PC-9 (cell line): ENCODE measurements around the gene FBF1. TPM values are rescaled to one million over a fixed set of nuclear protein-coding genes. Genes with fewer than 3 reads are reported as not detected.

Source experiments
- Bru-seq: library from RNA; stranded (reverse); fragments of 400-500 nt; gene quantifications from one replicate; lab custom pipeline; 2021; lab: Mats Ljungman, UMichigan
- BruChase-seq, 2 experiments: library from RNA; stranded (reverse); fragments of 400-500 nt; gene quantifications; one replicate each; lab custom pipeline; 2021; lab: Mats Ljungman, UMichigan
- BruUV-seq: library from RNA; stranded (reverse); fragments of 400-500 nt; replicated peaks from 2 replicates; lab custom pipeline; 2021; lab: Mats Ljungman, UMichigan
- CTCF ChIA-PET: fragments of 300-600 bp; sonication (Branson Sonifier 250); formaldehyde crosslinking; loops from one replicate; lab custom pipeline; 2022; ENCODE audit warnings: antibody characterized with exemption; lab: Charles Lee
- POLR2A ChIA-PET: fragments of 300-600 bp; sonication (Branson Sonifier 250); formaldehyde crosslinking; loops from one replicate; lab custom pipeline; 2022; ENCODE audit warnings: antibody characterized with exemption; ENCODE audit not compliant: unreplicated experiment; lab: Charles Lee
- DNase-seq, 2 experiments: peaks; one replicate each; pipeline versions ENCODE4 v3.0.0 to v3.0.0-alpha.2; 2015 to 2022; ENCODE audit warnings: mixed read lengths in 1 of 2
- H2AFZ ChIP-seq: fragments of 200-600 bp; sonication (generic); 2 replicates; pipeline ENCODE4 v1.8.1; 2017; ENCODE audit warnings: antibody characterized with exemption
- H3F3A ChIP-seq: fragments of 200-600 bp; sonication (generic); 2 replicates; pipeline ENCODE4 v1.8.1; 2017; ENCODE audit warnings: antibody characterized with exemption, mild to moderate bottlenecking, low read depth; ENCODE audit not compliant: insufficient read depth
- H3K27ac ChIP-seq: fragments of 200-600 bp; sonication (generic); 2 replicates; pipeline ENCODE4 v1.6.1; 2016; ENCODE audit warnings: mixed run types
- H3K27me3 ChIP-seq: fragments of 200-600 bp; sonication (generic); 2 replicates; pipeline ENCODE4 v1.6.1; 2016; ENCODE audit warnings: low read depth, mixed run types; ENCODE audit not compliant: insufficient read depth
- H3K36me3 ChIP-seq: fragments of 200-600 bp; sonication (generic); 2 replicates; pipeline ENCODE4 v1.6.1; 2016; ENCODE audit warnings: low read depth, mixed run types
- H3K4me1 ChIP-seq: fragments of 200-600 bp; sonication (generic); replicated peaks from 2 replicates; pipeline ENCODE4 v1.6.1; 2016; ENCODE audit warnings: mixed run types; ENCODE audit not compliant: insufficient read depth
- H3K4me2 ChIP-seq: fragments of 200-600 bp; sonication (generic); 2 replicates; pipeline ENCODE4 v1.6.1; 2017; ENCODE audit warnings: mixed run types
- H3K4me3 ChIP-seq: fragments of 200-600 bp; sonication (generic); 2 replicates; pipeline ENCODE4 v1.6.1; 2016; ENCODE audit warnings: mixed run types
- H3K79me2 ChIP-seq: fragments of 200-600 bp; sonication (generic); 2 replicates; pipeline ENCODE4 v1.6.1; 2017; ENCODE audit warnings: low read depth, mixed run types
- H3K9me2 ChIP-seq: fragments of 200-600 bp; sonication (generic); 2 replicates; pipeline ENCODE4 v1.8.1; 2017; ENCODE audit warnings: mild to moderate bottlenecking; ENCODE audit not compliant: insufficient read depth
- H3K9me3 ChIP-seq: fragments of 200-600 bp; sonication (generic); 2 replicates; pipeline ENCODE4 v1.8.1; 2016; ENCODE audit warnings: low read depth; ENCODE audit not compliant: insufficient read depth
- H4K20me1 ChIP-seq: fragments of 200-600 bp; sonication (generic); 2 replicates; pipeline ENCODE4 v1.8.1; 2017; ENCODE audit not compliant: insufficient read depth
- EZH2 ChIP-seq: fragments of 200-600 bp; sonication (generic); IDR thresholded peaks from 2 replicates; pipeline ENCODE4 v1.8.0; 2017; ENCODE audit warnings: antibody characterized with exemption, low read depth
- intact Hi-C: fragments of 100-400 bp; cut with micrococcal nuclease; formaldehyde crosslinking; loops from one replicate; pipeline ENCODE4 v1.10.0; 2022; ENCODE audit not compliant: unreplicated experiment
- long read RNA-seq: library from polyadenylated mRNA; stranded (forward); transcript quantifications from one replicate; pipeline ENCODE4 v2.0.0, GENCODE V29; 2022
- total RNA-seq: library from RNA; stranded (reverse); gene quantifications from 2 replicates; pipeline ENCODE4 v1.2.3, GENCODE V29; 2021
- TF ChIP-seq, protein P1 (sequence below): fragments of 200-600 bp; sonication (generic); conservative IDR thresholded peaks from 2 replicates; pipeline ENCODE4 v1.6.1; 2017; ENCODE audit warnings: mixed run types, antibody characterized with exemption, mild to moderate bottlenecking, moderate library complexity

Gene FBF1, protein sequence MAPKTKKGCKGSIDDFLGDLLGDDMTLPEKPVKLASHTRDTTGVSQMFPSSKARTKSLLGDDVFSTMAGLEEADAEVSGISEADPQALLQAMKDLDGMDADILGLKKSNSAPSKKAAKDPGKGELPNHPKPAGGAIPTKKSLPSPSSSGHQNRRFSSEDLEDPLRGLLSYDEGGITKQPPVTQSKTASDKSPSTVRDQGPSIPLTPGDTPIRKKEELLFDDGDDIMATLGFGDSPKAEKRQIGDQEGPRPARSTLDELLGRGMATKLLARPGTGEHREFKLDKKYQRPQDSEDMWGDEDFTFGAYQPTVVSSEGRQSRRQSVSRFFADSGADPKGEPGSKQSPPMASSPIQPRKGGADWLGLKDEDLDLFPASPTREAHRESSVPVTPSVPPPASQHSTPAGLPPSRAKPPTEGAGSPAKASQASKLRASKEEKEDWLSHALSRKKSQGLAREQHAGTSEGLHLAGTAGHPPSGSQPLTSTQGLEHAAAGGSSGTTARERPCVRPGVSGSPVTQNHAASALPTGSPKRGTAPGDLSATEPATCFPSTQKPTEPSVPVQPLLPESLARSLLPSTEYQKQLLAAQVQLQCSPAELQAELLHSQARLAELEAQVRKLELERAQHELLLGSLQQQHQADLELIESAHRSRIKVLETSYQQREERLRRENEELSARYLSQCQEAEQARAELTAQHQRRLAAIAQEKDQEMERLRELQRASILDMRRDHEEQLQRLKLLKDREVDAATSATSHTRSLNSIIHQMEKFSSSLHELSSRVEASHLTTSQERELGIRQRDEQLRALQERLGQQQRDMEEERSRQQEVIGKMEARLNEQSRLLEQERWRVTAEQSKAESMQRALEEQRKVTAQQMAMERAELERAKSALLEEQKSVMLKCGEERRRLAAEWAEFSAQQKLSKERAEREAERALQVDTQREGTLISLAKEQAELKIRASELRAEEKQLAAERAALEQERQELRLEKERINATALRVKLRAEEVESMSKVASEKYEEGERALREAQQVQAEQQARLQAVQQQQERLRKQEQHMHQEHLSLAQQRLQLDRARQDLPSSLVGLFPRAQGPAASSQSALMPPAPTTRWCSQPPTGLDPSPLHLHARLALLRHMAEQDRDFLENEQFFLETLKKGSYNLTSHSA
- total RNA-seq (22.5 and 28.7 TPM in 2 replicates), Bru-seq, nascent RNA (percentile 49 among the genes with signal in this experiment), BruChase-seq, experiment 1, labeled RNA remaining after a 2-hour chase (percentile 52 among the genes with signal in this experiment), BruChase-seq, experiment 2, labeled RNA remaining after a 6-hour chase (percentile 56 among the genes with signal in this experiment)
- long read RNA-seq, partial matches to known transcripts = 2 of 9 reads
- long read RNA-seq, other reads (novel, unspliced or antisense) = 6 of 9 reads

DNA sequence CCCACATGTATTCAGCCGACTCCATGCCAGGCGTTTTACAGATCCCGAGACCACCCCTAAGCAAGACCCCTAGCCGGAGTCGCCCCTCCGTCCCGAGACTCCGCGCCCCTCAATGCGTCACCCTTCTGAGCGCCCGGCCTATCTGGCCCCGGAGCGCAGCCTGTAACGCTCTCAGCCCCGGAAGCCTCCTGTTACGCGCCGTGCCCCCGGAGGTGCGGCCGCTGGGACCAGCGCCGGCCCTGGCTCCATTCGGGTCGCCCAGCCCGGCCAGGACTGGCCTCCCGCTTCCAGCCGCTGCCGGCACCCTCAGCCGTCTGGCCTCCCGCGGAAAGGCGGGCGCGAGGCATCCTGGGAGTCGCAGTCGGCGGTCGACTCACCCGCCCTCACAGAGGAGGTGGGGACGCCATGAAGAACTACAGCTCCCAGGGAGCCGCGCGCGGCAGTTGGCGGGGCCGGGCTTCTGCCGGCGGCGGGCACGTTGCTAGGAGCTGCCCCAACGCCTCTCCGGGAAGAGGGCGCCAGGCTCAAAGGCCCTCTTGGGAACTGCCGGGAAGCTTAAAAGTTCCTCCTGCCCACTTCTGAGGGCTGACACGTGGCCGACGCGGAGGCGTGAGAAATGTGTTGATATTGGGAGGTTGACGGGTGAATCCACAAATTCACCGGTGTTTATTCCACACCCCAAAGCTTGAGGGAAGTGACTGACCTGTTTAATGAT, at the start of gene FBF1:
Gene FBF1 (minus strand): TSS at position 316 of the 715 bp plus-strand sequence. CDS start 2,893 bp downstream, outside the sequence.
- intact Hi-C loops = loop anchor here (2.0 kb wide), 1 partner anchor 42 kb away; no protein-coding TSS in a partner anchor
- POLR2A ChIA-PET = interaction anchor here (0.5 to 1.2 kb wide), 3 partner anchors 30 to 164 kb away, joined by 4 to 10 read pairs (median 6); no protein-coding TSS in a partner anchor

DNA sequence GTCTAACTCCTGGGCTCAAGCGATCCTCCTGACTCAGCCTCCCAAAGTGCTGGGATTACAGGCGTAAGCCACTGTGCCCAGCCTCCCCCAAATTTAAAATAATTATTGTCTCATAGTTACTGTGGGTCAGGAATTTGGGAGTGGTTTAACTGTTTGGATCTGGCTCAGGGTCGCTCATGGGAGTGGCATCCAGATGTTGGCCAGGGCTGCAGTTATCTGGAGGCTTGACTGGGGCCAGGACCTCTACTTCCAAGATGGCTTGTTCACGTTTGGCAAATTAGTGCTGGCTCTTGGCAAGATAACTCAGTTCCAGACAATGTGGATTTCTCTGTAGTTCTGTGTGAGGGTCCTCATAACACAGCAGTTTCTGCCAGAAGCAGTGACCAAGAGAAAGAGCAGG, 46.2 kb upstream of the FBF1 start:
- peaks cover 23% of the 10 kb centered on the region for H3K79me2 ChIP-seq
- H3F3A ChIP-seq = peaks cover 21% of the 10 kb centered on the region
- ChIA-PET POLR2A (interaction anchor here (0.6 kb wide), 1 partner anchor 116 kb away, joined by 5 read pairs; the partner anchor contains the start of gene EXOC7), CTCF (no interaction called here)
- peaks cover 41% of the 10 kb centered on the region for H3K4me1 ChIP-seq
- TF ChIP-seq, protein P1, sequence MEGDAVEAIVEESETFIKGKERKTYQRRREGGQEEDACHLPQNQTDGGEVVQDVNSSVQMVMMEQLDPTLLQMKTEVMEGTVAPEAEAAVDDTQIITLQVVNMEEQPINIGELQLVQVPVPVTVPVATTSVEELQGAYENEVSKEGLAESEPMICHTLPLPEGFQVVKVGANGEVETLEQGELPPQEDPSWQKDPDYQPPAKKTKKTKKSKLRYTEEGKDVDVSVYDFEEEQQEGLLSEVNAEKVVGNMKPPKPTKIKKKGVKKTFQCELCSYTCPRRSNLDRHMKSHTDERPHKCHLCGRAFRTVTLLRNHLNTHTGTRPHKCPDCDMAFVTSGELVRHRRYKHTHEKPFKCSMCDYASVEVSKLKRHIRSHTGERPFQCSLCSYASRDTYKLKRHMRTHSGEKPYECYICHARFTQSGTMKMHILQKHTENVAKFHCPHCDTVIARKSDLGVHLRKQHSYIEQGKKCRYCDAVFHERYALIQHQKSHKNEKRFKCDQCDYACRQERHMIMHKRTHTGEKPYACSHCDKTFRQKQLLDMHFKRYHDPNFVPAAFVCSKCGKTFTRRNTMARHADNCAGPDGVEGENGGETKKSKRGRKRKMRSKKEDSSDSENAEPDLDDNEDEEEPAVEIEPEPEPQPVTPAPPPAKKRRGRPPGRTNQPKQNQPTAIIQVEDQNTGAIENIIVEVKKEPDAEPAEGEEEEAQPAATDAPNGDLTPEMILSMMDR = no peak
- TF ChIP-seq EZH2 = no peak
- H3K36me3 ChIP-seq = peaks cover 6% of the 10 kb centered on the region; the same call in 1 of the 2 replicates
- H4K20me1 ChIP-seq = no peaks in the 10 kb centered on the region
- H3K9me2 ChIP-seq = no peaks in the 10 kb centered on the region
- intact Hi-C loops = no loop called here
- H3K9me3 ChIP-seq = no peaks in the 10 kb centered on the region
- H2AFZ ChIP-seq = no peak overlapping the region
- no TSS peak for BruUV-seq
- H3K4me2 ChIP-seq = no peak overlapping the region
- DNase-seq = no peak
- no peak overlapping the region for H3K27ac ChIP-seq
- no peak overlapping the region for H3K4me3 ChIP-seq
- H3K27me3 ChIP-seq = no peaks in the 10 kb centered on the region

More for the DNA sequence above, at the start of gene FBF1:
- H3K27ac ChIP-seq = no peak within 1 kb of the TSS; the same call in 1 of the 2 replicates
- no peaks in the 10 kb centered on the region for H3K79me2 ChIP-seq
- CTCF ChIA-PET = interaction anchor here (0.8 kb wide), 1 partner anchor 57 kb away, joined by 3 read pairs; no protein-coding TSS in a partner anchor
- H4K20me1 ChIP-seq = no peaks in the 10 kb centered on the region
- no TSS peak for BruUV-seq
- H2AFZ ChIP-seq = peak within 1 kb of the TSS; percentile 97
- H3K36me3 ChIP-seq = 0 out of 2 replicates have a peak, but pooled peaks cover 9% of the 10 kb centered on the region
- no peaks in the 10 kb centered on the region for H3K9me3 ChIP-seq
- H3K27me3 ChIP-seq = no peaks in the 10 kb centered on the region
- H3K9me2 ChIP-seq = no peaks in the 10 kb centered on the region
- H3F3A ChIP-seq = peaks cover 8% of the 10 kb centered on the region; the same call in 1 of the 2 replicates
- peak within 1 kb of the TSS; percentile 81 for H3K4me2 ChIP-seq
- peak; percentile 90 to 96 for DNase-seq
- H3K4me1 ChIP-seq = peaks cover 6% of the 10 kb centered on the region
- no peak for TF ChIP-seq EZH2
- TF ChIP-seq, protein P1 = no peak
- peak within 1 kb of the TSS; percentile 89 for H3K4me3 ChIP-seq
